HG02884 (cell line): ENCODE results near the gene SLC37A4.

Experiments
- ATAC-seq: cut with Tn5 transposase; IDR thresholded peaks from one replicate; pipeline ENCODE4 v1.9.1; 2021; ENCODE audit warnings: mild to moderate bottlenecking, moderate library complexity; ENCODE audit not compliant: unreplicated experiment

The SLC37A4 gene

GRCh38 chr11:118979434-118979833, 51.2 kb downstream of the SLC37A4 start:
- ATAC-seq, result no peak

DNA sequence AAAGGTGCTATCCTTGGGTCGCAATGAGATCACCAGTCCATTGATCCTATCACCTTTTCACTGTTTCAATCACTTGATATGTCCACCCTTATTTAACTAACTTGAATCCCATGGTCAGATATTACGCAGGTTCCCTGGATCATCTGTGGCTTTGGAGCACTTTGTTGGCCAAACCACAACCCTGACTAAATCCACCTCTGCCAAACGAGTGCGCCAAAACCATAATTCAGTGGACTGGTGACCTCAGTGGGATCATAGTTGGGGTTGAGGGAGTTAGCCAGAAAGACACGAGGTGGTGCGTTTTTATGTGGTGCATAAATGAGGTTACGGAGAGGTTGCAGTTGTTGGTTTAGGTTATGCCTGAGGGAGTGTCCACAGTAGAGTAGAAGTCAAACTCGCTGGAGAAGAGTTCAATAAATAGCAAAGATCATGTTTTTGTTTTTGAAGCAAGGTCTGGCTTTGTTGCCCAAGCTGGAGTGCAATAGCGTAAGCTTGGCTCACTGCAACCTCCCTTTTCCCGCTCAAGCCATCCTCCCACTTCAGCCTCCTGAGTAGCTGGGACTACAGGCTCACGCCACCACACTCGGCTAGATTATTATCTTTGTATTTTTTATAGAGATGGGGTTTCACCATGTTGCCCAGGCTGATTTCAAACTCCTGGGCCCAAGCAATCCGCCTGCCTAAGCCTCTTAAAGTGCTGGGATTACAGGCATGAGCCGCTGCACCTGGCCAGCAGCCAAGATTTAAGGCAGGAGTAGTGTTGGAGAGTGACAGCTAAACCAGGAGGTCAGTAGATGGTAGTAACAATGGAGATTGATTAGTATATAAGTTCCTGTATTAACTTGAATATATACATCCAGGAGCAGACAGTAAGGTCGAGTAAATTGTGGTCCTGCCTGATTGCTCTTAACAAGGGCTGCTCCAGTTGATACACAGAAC, 54.6 kb downstream of the SLC37A4 start:
- no peak for ATAC-seq
